H9 (cell line): ENCODE measurements around the gene IGF1R. TPM values are rescaled to one million over a fixed set of nuclear protein-coding genes. Genes with fewer than 3 reads are reported as not detected.

Experiments
- DNase-seq: peaks from one replicate; pipeline ENCODE4 v3.0.0-alpha.2; 2017
- H2AFZ ChIP-seq: one replicate; pipeline ENCODE4 v1.6.1; 2013; ENCODE audit warnings: mild to moderate bottlenecking, low read length, control low read depth, moderate library complexity
- H2AK5ac ChIP-seq: 2 replicates; pipeline ENCODE4 v1.6.1; 2013; ENCODE audit warnings: low read length, control low read depth, mixed read lengths; ENCODE audit not compliant: insufficient read length
- H2BK120ac ChIP-seq: one replicate; pipeline ENCODE4 v1.6.1; 2013; ENCODE audit warnings: low read depth, mild to moderate bottlenecking, low read length, control low read depth, inconsistent platforms; ENCODE audit not compliant: poor library complexity, severe bottlenecking
- H2BK12ac ChIP-seq: 2 replicates; pipeline ENCODE4 v1.6.1; 2013; ENCODE audit warnings: low read length, control low read depth, mixed read lengths, low read depth; ENCODE audit not compliant: insufficient read length
- H2BK15ac ChIP-seq: 2 replicates; pipeline ENCODE4 v1.6.1; 2013; ENCODE audit warnings: low read depth, low read length, control low read depth
- H2BK20ac ChIP-seq: one replicate; pipeline ENCODE4 v1.6.1; 2013; ENCODE audit warnings: low read depth, mild to moderate bottlenecking, low read length, control low read depth, inconsistent platforms; ENCODE audit not compliant: poor library complexity, severe bottlenecking
- H2BK5ac ChIP-seq: 2 replicates; pipeline ENCODE4 v1.6.1; 2013; ENCODE audit warnings: low read length, control low read depth, mixed read lengths; ENCODE audit not compliant: insufficient read length
- H3K14ac ChIP-seq: 2 replicates; pipeline ENCODE4 v1.6.1; 2013; ENCODE audit warnings: low read length, control low read depth; ENCODE audit not compliant: insufficient read depth
- H3K18ac ChIP-seq: 2 replicates; pipeline ENCODE4 v1.6.1; 2013; ENCODE audit warnings: low read depth, mild to moderate bottlenecking, mixed read lengths, low read length, control low read depth; ENCODE audit not compliant: insufficient read length
- H3K23ac ChIP-seq: 2 replicates; pipeline ENCODE4 v1.6.1; 2013; ENCODE audit warnings: low read length, control low read depth, mixed read lengths, low read depth; ENCODE audit not compliant: insufficient read length
- H3K23me2 ChIP-seq: 2 replicates; pipeline ENCODE4 v1.6.1; 2013; ENCODE audit warnings: low read depth, mild to moderate bottlenecking, mixed read lengths, low read length, control low read depth; ENCODE audit not compliant: insufficient read length, poor library complexity, severe bottlenecking
- H3K27ac ChIP-seq: 2 replicates; pipeline ENCODE4 v1.5.1; 2013; ENCODE audit warnings: low read length, control low read depth, mixed read lengths, low read depth; ENCODE audit not compliant: insufficient read length
- H3K27me3 ChIP-seq: 2 replicates; pipeline ENCODE4 v1.6.1; 2013; ENCODE audit warnings: low read length, control low read depth, inconsistent platforms; ENCODE audit not compliant: insufficient read depth
- H3K4ac ChIP-seq: 2 replicates; pipeline ENCODE4 v1.6.1; 2013; ENCODE audit warnings: low read depth, mild to moderate bottlenecking, control low read depth, inconsistent platforms, low read length, moderate library complexity
- H3K4me1 ChIP-seq: 2 replicates; pipeline ENCODE4 v1.6.1; 2013; ENCODE audit warnings: low read length, control low read depth, inconsistent platforms; ENCODE audit not compliant: insufficient read depth
- H3K4me2 ChIP-seq: 2 replicates; pipeline ENCODE4 v1.6.1; 2013; ENCODE audit warnings: low read length, control low read depth, mixed read lengths; ENCODE audit not compliant: insufficient read length, insufficient read depth
- H3K56ac ChIP-seq: 2 replicates; pipeline ENCODE4 v1.6.1; 2013; ENCODE audit warnings: low read depth, mild to moderate bottlenecking, mixed read lengths, low read length, control low read depth; ENCODE audit not compliant: insufficient read length
- H3K79me1 ChIP-seq: 2 replicates; pipeline ENCODE4 v1.6.1; 2013; ENCODE audit warnings: low read depth, mild to moderate bottlenecking, moderate library complexity, low read length, control low read depth, inconsistent platforms; ENCODE audit not compliant: insufficient read depth, poor library complexity, severe bottlenecking
- H3K79me2 ChIP-seq: 2 replicates; pipeline ENCODE4 v1.6.1; 2013; ENCODE audit warnings: low read length, control low read depth, inconsistent platforms; ENCODE audit not compliant: insufficient read depth
- H3K9ac ChIP-seq: 2 replicates; pipeline ENCODE4 v1.6.1; 2013; ENCODE audit warnings: low read length, control low read depth, mixed read lengths; ENCODE audit not compliant: insufficient read length; ENCODE audit errors: extremely low read depth
- H3K9me3 ChIP-seq: one replicate; pipeline ENCODE4 v1.6.1; 2013; ENCODE audit warnings: low read depth, low read length, inconsistent platforms; ENCODE audit not compliant: control insufficient read depth
- H3T11ph ChIP-seq: one replicate; pipeline ENCODE4 v1.6.1; 2013; ENCODE audit warnings: mild to moderate bottlenecking, low read length, control low read depth, inconsistent platforms
- H4K20me1 ChIP-seq: one replicate; pipeline ENCODE4 v1.6.1; 2013; ENCODE audit not compliant: control insufficient read depth, insufficient read length, insufficient read depth
- H4K5ac ChIP-seq: 2 replicates; pipeline ENCODE4 v1.6.1; 2013; ENCODE audit warnings: low read depth, mild to moderate bottlenecking, mixed read lengths, low read length, control low read depth; ENCODE audit not compliant: insufficient read length
- H4K8ac ChIP-seq: replicated peaks from 2 replicates; pipeline ENCODE4 v1.6.1; 2013; ENCODE audit warnings: low read length, control low read depth, mixed read lengths, low read depth; ENCODE audit not compliant: insufficient read length
- H4K91ac ChIP-seq: 2 replicates; pipeline ENCODE4 v1.6.1; 2013; ENCODE audit warnings: low read depth, mild to moderate bottlenecking, moderate library complexity, mixed read lengths, low read length, control low read depth; ENCODE audit not compliant: insufficient read length
- H3K27ac Mint-ChIP-seq, 3 experiments: 2 replicates in 2 of 3; 3 replicates in 1 of 3; pipeline ENCODE4 v1.8.0; 2020 to 2021; ENCODE audit warnings: mixed read lengths in 3 of 3, mild to moderate bottlenecking in 1 of 3, moderate library complexity in 1 of 3
- H3K27me3 Mint-ChIP-seq: 2 replicates; pipeline ENCODE4 v1.8.0; 2021; ENCODE audit warnings: low read depth, mild to moderate bottlenecking, moderate library complexity, mixed read lengths
- H3K36me3 Mint-ChIP-seq, 3 experiments: 2 replicates in 2 of 3; 3 replicates in 1 of 3; pipeline ENCODE4 v1.8.0; 2020 to 2021; ENCODE audit warnings: low read depth in 3 of 3, mixed read lengths in 3 of 3; ENCODE audit not compliant: insufficient read depth in 1 of 3
- H3K4me1 Mint-ChIP-seq, 2 experiments: 2 replicates each; pipeline ENCODE4 v1.8.0; 2020; ENCODE audit warnings: mixed read lengths in 2 of 2
- H3K4me3 Mint-ChIP-seq, 2 experiments: 2 replicates in 1 of 2; 3 replicates in 1 of 2; pipeline ENCODE4 v1.8.0; 2020 to 2021; ENCODE audit warnings: mild to moderate bottlenecking in 2 of 2, mixed read lengths in 2 of 2, moderate library complexity in 1 of 2
- H3K9me3 Mint-ChIP-seq, 2 experiments: 2 replicates in 1 of 2; 3 replicates in 1 of 2; pipeline ENCODE4 v1.8.0; 2020; ENCODE audit warnings: mild to moderate bottlenecking in 2 of 2, mixed read lengths in 2 of 2, moderate library complexity in 1 of 2
- WGBS: extraction: QIAGEN DNeasy Blood & Tissue Kit; methylation state at CpG from one replicate; pipeline ENCODE4 v1.1.7; 2013; ENCODE audit warnings: missing lambda C conversion rate, low lambda C conversion rate, mixed read lengths; ENCODE audit not compliant: insufficient read length; ENCODE audit errors: extremely low coverage; 5-methylcytosine and 5-hydroxymethylcytosine counted together
- total RNA-seq: library from RNA; stranded (reverse); gene quantifications from 2 replicates; pipeline ENCODE4 v1.2.1, GENCODE V29; 2021
- TF ChIP-seq, protein P1 (sequence below): fragments of 200-600 bp; sonication (generic); conservative IDR thresholded peaks from 3 replicates; pipeline ENCODE4 v1.8.0; 2021; ENCODE audit warnings: antibody characterized with exemption, mild to moderate bottlenecking

The IGF1R gene
- total RNA-seq, 1 experiment from 2014 or later: 70.0 TPM

DNA sequence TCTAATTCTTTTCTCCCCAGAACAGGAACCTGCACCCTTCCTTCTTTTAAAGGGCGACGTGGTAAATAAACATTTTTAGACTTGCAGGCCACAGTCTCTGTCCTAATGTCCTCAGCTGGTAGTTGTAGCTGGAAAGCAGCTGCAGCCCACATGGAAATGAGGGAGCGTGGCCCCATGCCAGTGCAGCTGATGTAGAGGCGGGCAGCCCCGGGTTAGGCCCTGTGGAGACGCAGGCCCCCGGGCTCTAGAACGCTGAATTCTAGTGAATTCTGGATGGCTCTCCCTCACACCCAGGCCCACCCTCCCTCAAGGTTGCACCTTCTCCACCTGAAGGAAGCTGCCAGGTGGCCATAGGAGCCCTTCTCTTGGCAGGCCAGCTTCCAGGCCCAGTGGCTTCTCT lies 307.0 kb downstream of the IGF1R start:
- Histone ChIP-seq H2BK12ac (no peak overlapping the region), H3K27me3 (no peaks in the 10 kb centered on the region), H4K8ac (no peak overlapping the region), H4K5ac (no peak overlapping the region), H3K18ac (no peak overlapping the region), H3K4me2 (no peak overlapping the region), H2BK15ac (no peak overlapping the region), H2BK5ac (no peak overlapping the region), H3K14ac (no peak overlapping the region), H3K4me1 (no peaks in the 10 kb centered on the region), H3T11ph (no peak overlapping the region), H3K27ac (no peak overlapping the region), H3K9me3 (no peaks in the 10 kb centered on the region), H3K79me2 (no peaks in the 10 kb centered on the region), H3K9ac (no peak overlapping the region), H4K91ac (no peak overlapping the region), H3K4ac (no peak overlapping the region), H3K23ac (no peak overlapping the region), H4K20me1 (no peaks in the 10 kb centered on the region), H3K56ac (no peak overlapping the region), H2AFZ (no peak overlapping the region), H2BK120ac (no peak overlapping the region), H2AK5ac (no peak overlapping the region), H3K79me1 (no peaks in the 10 kb centered on the region), H2BK20ac (no peak overlapping the region), H3K23me2 (no peaks in the 10 kb centered on the region)
- Mint-ChIP-seq H3K36me3 (peaks cover 36 to 75% (median 72%) of the 10 kb centered on the region in 3 experiments; a peak in 6 of 7 replicates), H3K9me3 (no peaks in the 10 kb centered on the region), H3K27me3 (no peaks in the 10 kb centered on the region), H3K4me1 (no peaks in the 10 kb centered on the region), H3K4me3 (no peak overlapping the region), H3K27ac (no peak overlapping the region)
- DNase-seq: no peak
- no CpG with 5 or more reads among the region's 8 CpGs for WGBS
- TF ChIP-seq, protein P1, sequence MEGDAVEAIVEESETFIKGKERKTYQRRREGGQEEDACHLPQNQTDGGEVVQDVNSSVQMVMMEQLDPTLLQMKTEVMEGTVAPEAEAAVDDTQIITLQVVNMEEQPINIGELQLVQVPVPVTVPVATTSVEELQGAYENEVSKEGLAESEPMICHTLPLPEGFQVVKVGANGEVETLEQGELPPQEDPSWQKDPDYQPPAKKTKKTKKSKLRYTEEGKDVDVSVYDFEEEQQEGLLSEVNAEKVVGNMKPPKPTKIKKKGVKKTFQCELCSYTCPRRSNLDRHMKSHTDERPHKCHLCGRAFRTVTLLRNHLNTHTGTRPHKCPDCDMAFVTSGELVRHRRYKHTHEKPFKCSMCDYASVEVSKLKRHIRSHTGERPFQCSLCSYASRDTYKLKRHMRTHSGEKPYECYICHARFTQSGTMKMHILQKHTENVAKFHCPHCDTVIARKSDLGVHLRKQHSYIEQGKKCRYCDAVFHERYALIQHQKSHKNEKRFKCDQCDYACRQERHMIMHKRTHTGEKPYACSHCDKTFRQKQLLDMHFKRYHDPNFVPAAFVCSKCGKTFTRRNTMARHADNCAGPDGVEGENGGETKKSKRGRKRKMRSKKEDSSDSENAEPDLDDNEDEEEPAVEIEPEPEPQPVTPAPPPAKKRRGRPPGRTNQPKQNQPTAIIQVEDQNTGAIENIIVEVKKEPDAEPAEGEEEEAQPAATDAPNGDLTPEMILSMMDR: no peak
